RWPE1 (cell line): ENCODE measurements around the gene NECTIN3.

Experiments used
- CTCF ChIA-PET: fragments of 350-600 bp; sonication (Branson Sonifier 250); formaldehyde crosslinking; extraction: SDS; loops from one replicate; lab custom pipeline; 2021; lab: Yijun Ruan, JAX
- POLR2A ChIA-PET: fragments of 400-600 bp; formaldehyde crosslinking; extraction: SDS; loops from one replicate; lab custom pipeline; 2020; ENCODE audit warnings: antibody characterized with exemption; ENCODE audit not compliant: low non-redundant PET; lab: Yijun Ruan, JAX
- DNase-seq: peaks from one replicate; pipeline ENCODE4 v3.0.0; 2012; ENCODE audit warnings: low spot score
- H3K27ac ChIP-seq: fragments of 450-650 bp; 2 replicates; pipeline ENCODE4 v1.5.1; 2017
- TF ChIP-seq, protein P1 (sequence below): fragments of 450-650 bp; conservative IDR thresholded peaks from 2 replicates; pipeline ENCODE4 v1.5.1; 2017; ENCODE audit warnings: low read depth, mild to moderate bottlenecking

Gene NECTIN3

DNA sequence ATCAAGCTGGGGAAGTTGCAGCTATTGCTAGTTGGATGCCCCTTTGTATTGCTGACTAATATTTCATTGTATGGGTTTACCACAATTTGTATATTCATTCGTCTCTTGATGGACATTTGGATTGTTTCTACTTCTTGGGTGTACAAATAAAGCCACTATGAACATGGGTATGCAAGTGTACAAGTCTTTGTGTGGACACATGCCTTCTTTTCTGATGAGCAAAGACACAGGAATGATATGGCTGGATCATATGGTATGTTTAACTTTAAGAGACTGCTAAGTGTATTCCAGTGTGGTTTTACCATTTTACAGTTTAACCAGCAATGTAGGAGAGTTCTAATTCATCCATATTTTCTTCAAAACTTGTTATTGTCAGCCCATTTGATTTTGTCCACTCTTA is 32.2 kb downstream of the NECTIN3 start:
- POLR2A ChIA-PET = no interaction called here
- H3K27ac ChIP-seq = no peak overlapping the region
- no peak for DNase-seq
- CTCF ChIA-PET = no interaction called here
- TF ChIP-seq, protein P1, sequence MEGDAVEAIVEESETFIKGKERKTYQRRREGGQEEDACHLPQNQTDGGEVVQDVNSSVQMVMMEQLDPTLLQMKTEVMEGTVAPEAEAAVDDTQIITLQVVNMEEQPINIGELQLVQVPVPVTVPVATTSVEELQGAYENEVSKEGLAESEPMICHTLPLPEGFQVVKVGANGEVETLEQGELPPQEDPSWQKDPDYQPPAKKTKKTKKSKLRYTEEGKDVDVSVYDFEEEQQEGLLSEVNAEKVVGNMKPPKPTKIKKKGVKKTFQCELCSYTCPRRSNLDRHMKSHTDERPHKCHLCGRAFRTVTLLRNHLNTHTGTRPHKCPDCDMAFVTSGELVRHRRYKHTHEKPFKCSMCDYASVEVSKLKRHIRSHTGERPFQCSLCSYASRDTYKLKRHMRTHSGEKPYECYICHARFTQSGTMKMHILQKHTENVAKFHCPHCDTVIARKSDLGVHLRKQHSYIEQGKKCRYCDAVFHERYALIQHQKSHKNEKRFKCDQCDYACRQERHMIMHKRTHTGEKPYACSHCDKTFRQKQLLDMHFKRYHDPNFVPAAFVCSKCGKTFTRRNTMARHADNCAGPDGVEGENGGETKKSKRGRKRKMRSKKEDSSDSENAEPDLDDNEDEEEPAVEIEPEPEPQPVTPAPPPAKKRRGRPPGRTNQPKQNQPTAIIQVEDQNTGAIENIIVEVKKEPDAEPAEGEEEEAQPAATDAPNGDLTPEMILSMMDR = no peak

DNA sequence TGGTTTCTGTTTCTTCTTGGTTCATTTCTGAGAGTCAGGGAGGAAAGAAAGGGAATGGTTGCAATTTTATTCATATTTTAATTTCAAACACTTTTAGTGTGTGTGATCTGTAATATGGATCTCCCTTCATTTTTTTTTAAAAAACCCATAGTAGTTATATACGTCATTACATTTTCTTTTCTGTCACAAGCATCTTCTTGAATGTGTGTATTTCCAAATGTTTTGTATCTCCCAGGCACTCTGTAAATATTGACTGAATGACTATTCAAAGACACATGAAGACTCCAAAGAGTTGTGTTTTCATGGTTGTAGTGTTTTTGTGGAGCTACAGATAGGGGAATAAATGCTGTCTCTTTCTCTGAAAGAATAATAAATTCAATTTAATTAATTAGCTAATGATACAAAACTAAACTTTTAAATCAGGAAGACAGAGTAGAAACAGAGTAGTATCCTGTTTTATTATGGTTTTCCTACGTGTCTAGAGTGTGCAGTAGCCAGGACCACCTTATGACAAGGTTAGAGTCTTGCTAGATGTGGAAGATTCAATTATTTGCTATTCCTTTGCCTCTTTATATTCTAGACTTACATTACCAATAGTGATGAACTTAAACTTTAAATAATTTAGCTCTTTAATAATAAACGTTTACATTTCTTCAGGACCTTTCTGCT is 35.5 kb downstream of the NECTIN3 start:
- POLR2A ChIA-PET = no interaction called here
- no peak overlapping the region for H3K27ac ChIP-seq
- CTCF ChIA-PET = no interaction called here
- DNase-seq = no peak
- TF ChIP-seq, protein P1 = no peak

DNA sequence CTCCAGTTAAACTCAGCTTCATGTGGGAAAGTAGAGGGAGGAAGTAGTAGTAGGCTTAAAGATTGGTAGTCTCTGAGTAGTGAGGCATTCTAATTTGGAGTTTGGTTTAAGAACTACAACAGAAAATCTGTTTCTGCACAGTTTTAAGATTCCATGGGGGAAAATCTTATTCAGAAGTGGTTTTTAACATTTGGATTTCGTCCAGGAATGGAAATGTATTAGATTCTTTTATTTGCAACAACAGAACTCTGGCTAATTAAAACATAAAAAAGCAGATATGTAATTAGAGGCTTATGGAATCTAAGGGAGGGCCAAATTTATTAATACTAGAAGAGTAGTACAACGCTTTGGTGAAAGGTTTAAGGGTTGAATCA is 36.0 kb downstream of the NECTIN3 start:
- ChIA-PET POLR2A (no interaction called here), CTCF (no interaction called here)
- TF ChIP-seq, protein P1 = no peak
- no peak overlapping the region for H3K27ac ChIP-seq
- DNase-seq = no peak

DNA sequence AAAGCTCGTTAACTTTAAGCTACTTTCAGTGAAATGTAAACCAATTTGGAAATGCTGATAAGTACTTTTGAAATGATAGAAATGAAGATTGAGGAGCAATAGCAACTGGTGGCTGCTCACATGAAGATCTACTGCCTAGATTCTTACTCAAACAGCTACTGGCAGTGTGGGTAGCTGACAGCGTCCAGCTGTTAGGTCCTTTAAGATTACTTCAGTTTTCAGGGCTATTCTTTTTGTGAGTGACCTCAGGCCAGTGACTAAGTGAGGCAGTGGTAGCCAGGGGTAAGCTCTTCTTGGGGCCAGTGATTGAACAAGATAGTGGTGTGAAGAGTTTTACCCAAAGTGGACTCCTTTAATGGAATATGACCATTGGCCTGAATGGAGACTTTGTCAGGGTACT is 41.3 kb downstream of the NECTIN3 start:
- TF ChIP-seq, protein P1 = no peak
- CTCF ChIA-PET = no interaction called here
- no peak for DNase-seq

DNA sequence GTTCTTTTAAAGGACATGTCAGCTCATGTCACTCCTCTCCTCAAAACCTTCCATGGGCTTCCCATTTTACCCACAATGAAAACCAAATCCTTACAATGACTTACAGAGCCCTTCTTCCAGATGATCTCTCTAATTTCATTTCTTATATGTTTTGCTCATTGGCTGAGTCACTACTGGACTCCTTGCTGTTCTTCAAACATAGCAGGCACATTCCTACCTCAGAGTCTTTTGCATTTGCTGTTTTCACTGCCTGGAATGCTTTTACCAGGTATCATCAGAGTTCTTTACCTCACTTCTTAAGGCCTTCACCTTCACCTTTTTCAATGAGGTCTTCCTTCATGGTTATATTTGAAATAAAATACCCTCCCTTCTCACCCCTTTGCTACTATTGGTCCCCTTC is 57.3 kb downstream of the NECTIN3 start:
- no peak for DNase-seq
- CTCF ChIA-PET = no interaction called here
- no peak overlapping the region for H3K27ac ChIP-seq
- TF ChIP-seq, protein P1 = no peak
- POLR2A ChIA-PET = no interaction called here

More for the DNA sequence above, 41.3 kb downstream of the NECTIN3 start:
- POLR2A ChIA-PET = no interaction called here
- no peak overlapping the region for H3K27ac ChIP-seq

DNA sequence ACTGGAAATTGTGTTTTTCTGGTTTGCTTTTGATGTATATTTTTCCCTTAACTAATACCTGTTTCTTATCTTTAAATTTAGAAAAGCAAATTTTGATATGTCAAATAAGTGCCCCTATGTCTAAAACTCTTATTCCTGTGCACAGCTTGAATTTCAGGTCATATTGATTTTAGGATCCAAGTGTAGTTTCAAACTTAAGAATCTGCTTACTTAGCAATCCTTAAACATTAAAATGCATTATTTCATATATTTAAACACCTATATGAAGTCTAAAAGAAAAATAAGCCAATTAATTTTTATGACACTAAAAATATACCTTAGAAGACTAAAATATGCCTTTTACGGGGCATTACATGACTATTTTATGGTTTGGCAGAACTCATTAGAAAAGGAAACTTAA is 59.2 kb downstream of the NECTIN3 start:
- no peak overlapping the region for H3K27ac ChIP-seq
- TF ChIP-seq, protein P1 = no peak
- ChIA-PET POLR2A (no interaction called here), CTCF (no interaction called here)
- DNase-seq = no peak
